ENCODE results near the gene NRSN1. TPM values are rescaled to one million over a fixed set of nuclear protein-coding genes. Genes with fewer than 3 reads are reported as not detected.
"Not testable (repeated sequence)": the region's sequence is repeated elsewhere in the genome, so short reads cannot be mapped to it uniquely, and the experiment has no call there.

The NRSN1 gene
- total RNA-seq, 1 experiment from 2014 or later = not detected

DNA sequence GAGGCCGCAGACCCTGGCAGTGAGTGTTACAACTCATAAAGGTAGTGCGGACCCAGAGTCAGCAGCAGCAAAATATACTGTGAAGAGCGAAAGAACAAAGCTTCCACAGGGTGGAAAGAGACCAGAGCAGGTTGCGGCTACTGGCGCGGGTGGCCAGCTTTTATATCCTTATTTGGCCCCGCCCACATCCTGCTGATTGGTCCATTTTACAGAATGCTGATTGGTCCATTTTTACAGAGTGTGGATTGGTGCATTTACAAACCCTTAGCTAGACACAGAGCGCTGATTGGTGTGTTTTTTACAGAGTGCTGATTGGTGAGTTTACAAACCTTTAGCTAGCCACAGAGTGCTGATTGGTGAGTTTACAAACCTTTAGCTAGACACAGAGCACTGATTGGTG is 16.7 kb downstream of the NRSN1 start:
- DNase-seq (ENCODE audit: low read depth) = not testable (repeated sequence)

- no peak for DNase-seq (ENCODE audit: low read depth)
These were observed 19.7 kb downstream of the NRSN1 start for GRCh38 chr6:24145690-24146131.

GRCh38 chr6:24146871-24147270 is 20.9 kb downstream of the NRSN1 start:
- no peak for DNase-seq (ENCODE audit: low read depth)

DNA sequence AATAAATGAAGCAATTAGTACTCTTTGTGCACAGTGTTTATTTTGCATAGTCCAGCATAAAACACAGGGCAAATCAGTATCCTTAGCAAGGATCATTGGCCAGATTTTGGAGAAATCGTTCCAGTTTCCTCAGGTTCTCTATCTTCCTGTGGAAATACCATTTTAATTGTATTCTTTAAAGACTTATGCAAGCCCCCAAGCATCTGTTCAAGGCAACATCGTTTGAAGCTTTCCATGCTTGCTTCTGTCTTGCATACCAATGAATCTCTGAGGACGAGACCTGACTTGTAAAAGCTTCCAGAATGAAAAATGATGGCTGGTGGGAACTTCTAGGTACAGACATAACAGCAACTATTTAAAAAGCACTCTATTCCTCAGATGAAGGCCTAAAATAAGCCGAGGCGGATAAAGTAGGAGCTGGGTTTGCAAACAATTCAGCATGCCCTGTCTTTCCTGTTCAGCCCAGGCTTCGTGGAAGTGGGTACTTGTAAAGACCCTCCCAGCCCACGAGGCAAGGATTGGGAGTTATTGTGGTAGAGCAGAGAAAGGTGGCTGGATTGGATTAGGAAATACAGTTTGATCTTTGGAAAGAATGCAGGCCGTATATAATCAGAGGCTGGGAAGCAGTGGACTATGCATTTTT is 21.6 kb downstream of the NRSN1 start:
- DNase-seq (ENCODE audit: low read depth) = no peak

DNA sequence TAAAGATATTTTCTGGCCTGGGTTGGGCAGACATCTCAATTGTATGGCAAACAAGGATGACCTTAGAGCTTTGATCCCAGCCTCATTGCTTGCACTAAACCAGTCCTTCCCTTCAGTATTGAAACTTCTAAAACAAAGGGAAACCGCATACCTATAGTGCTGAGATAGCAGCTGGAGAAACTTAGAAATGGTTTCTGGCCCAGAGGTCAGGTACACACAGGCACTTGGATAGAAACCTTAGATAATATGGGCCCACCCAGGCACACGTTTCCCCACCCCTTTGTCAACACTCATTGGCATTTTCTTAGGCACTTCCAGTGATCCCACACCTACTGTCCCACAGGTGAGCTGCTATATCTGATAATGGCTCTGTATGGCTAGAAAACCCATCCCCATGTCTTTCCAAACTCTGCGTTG is 22.1 kb downstream of the NRSN1 start:
- DNase-seq (ENCODE audit: low read depth) = no peak

DNA sequence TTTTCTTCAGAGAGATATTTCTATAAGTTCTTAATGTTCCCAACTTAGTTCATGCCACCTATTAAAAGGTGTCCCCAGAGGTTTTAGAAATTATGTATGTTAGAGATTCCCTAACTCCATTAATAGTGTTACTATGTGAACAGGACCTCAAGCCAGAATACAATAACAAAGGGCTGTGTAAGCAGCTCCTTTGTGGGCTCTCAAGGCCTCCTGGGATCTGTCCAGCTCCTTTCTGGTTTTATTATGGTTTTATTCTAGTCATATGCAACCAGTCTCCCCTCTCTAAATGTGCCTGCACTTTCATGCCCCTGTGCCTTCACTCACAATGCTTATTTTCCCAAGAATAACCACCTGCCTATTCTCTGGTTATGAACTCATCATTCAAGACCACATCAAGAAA is 22.7 kb downstream of the NRSN1 start:
- no peak for DNase-seq (ENCODE audit: low read depth)

- DNase-seq (ENCODE audit: low read depth) = no peak
These were observed 23.3 kb downstream of the NRSN1 start for GRCh38 chr6:24149296-24149695.

- no peak for DNase-seq (ENCODE audit: low read depth)
These were observed 23.8 kb downstream of the NRSN1 start for GRCh38 chr6:24149836-24150235.

DNA sequence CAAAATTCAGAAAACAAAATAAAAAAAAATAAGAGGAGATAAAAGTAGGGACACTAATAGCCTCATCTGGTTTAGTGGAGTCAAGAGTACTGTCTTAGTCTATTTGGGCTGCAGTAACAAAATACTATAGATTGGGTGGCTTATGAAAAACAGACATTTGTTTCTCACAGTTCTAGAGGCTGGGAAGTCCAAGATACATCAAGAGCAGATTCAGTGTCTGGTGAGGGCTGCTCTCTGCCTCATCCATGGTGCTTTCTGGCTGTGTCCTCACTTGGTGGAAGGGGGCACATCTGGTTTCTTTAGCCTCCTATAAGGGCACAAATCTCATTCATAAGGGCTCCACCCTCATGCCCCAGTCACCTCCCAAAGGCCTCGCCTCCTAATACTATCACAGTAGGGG is 26.0 kb downstream of the NRSN1 start:
- DNase-seq (ENCODE audit: low read depth) = no peak

- peak; percentile 34 for DNase-seq (ENCODE audit: low read depth)
These were observed 28.1 kb downstream of the NRSN1 start for GRCh38 chr6:24154121-24154520.

DNA sequence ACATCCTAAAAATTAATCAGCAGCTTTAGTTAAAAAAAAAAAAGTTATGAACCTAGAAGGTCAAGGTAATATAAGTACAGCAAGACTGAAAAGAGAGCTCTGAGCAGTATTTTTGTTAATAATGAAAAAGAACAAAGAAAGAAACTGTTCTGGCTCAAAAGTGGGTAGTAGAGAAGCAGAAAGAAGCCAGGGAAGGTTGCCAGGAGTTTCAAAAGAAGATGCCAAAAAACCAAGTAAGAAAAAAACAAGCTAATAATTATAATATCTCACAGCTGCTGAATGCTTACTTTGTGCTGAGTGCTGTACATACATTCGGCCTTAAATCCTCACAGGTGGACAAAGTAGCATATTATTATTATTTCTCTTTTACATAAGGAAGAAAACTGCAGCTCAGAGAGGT is 31.9 kb downstream of the NRSN1 start:
- no peak for DNase-seq (ENCODE audit: low read depth)

- DNase-seq (ENCODE audit: low read depth) = no peak
These were observed 57.6 kb downstream of the NRSN1 start for GRCh38 chr6:24183584-24183983.

GRCh38 chr6:24186349-24186748 is 60.3 kb downstream of the NRSN1 start:
- DNase-seq (ENCODE audit: low read depth) = no peak

GRCh38 chr6:24187965-24188577 is 62.1 kb downstream of the NRSN1 start:
- no peak for DNase-seq (ENCODE audit: low read depth)

DNA sequence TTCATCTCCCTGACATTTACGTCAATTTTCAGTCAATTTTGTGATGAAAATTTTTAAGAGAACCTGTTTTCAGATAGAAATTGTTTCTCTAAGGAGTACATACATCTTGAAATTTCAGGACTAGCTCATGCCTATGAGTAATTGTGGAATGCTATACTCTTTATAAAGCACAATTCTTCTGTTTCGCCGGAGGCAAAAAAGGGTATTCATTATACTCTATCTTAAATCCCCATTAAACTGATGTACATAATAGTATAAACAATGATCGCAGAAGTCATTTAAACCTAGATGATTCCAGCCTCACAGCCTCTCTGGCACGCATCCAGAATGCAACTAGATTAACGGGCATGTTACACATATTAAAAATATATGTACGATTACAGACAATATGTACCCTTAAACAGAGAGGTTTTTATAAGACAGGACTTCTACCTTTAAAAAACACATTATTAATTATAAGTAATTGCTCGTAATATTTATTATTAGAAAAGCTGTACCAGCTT is 62.6 kb downstream of the NRSN1 start:
- no peak for DNase-seq (ENCODE audit: low read depth)

GRCh38 chr6:24191346-24191745 is 65.3 kb downstream of the NRSN1 start:
- DNase-seq (ENCODE audit: low read depth) = no peak

GRCh38 chr6:24193364-24193763 is 67.3 kb downstream of the NRSN1 start:
- DNase-seq (ENCODE audit: low read depth) = no peak

DNA sequence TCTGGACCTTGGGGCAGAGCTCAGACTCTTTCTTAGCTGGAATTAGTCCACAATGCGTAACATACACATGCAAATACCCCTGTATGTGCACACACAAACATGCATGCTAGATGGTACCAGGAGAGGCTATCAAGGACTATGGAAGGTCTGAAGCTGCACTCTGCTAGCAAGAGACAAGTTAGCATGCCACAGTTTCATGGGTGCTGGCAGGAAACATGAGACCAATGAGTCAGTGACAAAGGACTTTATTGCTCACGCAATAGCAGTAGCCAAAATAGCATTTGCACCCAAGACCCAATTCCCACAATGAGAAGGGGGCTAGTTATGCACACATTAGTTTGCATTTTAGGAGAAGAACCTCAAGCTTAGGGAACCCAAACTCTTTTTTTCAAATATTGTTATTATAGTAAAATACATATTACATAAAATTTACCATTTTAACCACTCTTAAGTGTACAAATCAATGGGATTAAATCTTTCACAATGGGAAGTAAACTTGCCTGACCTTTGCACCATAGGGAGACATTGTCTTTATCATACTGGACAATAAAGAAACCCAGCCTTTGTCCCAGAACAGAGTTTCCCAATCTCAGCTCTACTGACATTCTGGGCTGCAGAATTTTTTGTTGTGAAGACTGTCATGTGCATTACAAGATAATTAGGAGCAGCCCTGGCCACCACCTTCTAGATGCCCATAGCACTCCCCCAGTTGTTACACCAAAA is 69.1 kb downstream of the NRSN1 start:
- DNase-seq (ENCODE audit: low read depth) = peak; percentile 14

- no peak for DNase-seq (ENCODE audit: low read depth)
These were observed 70.0 kb downstream of the NRSN1 start for GRCh38 chr6:24195836-24196597.
